Measurements from ENCODE around the gene MAN2A1.
"Not testable (repeated sequence)": the region's sequence is repeated elsewhere in the genome, so short reads cannot be mapped to it uniquely, and the experiment has no call there.

The MAN2A1 gene

DNA sequence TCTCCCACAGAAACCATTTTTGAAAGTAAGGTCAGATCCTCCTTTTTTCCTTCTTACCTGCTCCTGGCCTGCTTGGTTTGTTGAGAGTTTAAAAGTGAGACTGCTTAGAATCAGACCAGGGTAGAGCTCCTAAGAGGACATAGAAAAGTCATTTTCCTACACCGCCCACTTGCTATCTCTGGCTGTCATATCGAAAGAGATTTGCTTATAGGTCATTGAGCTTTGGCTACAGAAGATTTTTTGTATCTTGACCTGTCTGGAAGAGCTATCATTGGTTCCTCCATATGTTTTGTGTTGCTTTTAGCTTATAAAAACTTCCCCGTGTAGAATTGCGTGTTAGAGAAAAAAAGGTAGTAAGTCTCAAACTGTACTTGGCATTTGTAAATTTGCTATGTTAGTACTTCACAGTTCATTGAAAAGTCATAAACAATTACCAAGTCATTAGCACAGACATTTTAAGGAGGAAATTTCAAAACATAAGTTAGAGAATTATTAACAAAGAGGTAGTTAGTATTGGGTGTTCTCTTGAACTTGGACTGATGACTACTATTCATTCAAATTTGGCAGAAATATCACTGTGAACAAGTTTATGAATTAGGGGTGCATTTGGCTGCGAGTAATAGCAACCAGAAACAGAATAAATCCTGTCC, 96.6 kb downstream of the MAN2A1 start:
- intact Hi-C loops (cut with DNase I), result no loop called here
- no peak for DNase-seq

DNA sequence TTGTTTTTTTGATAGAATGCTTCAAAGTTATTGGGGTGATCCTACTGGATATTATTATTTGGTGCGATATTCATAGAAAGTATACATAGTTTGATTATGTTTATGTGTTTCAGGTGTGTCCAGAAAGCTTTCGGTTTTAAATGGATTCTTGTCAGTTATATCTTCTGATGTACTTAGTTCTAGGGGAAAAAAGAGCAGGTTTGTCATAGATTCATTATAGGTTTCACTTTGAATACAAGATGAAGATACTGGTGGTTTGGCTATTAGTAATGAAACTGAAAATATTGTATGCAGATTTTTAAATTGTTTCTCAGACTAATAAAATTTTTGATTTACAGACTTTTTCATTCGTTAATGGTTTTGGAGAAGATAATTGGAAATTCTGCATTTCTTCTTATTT, 98.9 kb downstream of the MAN2A1 start:
- intact Hi-C loops (cut with DNase I), result no loop called here
- DNase-seq, result no peak

DNA sequence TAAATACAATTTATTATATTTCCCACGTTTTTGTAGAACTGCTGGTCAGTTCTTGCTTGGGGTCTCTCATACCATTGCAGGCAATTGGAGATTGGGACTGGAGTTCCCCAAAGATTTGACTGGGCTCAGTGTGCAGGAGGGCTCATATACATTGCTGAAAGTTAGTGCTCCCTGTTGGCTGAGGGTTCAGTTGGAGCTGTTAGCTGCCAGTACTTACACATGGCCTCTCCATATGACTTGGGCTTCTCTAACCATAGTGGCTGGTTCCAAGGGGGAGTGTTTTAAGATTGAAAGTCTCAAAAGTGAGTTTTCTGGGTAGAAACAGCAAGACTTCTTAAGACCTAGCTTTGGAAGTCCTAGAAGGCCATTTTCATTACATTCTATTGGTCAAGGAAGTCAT, 102.9 kb downstream of the MAN2A1 start:
- DNase-seq, result no peak
- intact Hi-C loops (cut with DNase I), result no loop called here

DNA sequence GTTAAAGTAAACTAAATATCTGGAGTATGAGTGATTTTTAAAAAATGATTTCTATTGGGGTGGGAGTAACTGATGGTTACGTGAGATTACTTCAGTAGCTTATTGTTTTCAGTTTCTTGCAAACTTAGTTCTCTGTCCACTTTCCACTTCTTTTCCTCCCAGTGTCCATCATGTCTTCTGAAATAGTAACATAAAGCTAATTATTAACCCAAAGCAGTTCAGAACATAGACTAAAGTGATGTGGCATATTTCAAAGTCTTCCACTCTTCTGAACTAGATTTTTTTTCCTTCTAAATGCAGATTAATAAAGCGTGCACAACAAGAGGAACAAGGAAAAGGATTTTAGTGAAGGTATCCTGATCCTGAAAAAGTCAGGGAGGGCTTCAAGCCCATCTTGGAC, 114.1 kb downstream of the MAN2A1 start:
- intact Hi-C loops (cut with DNase I), result no loop called here
- no peak for DNase-seq

DNA sequence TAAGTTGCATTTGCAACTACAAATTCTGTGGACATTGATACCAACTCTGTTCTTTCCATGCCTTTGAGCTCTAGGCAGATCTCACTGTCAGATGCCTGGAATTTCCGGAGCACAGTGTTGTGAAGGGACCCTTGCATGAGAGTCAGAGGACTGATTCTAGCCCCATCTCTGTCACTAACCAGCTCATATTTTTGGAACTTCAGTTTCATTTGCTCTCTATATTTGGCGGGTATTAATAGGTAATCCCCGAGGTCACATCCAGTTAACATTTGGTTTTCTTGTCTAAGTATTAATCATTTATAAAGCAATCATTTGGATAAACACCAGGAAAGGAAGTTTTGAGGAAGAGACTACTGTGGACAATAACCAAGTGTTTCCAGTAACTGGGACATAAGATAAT, 115.7 kb downstream of the MAN2A1 start:
- intact Hi-C loops (cut with DNase I), result no loop called here
- no peak for DNase-seq

DNA sequence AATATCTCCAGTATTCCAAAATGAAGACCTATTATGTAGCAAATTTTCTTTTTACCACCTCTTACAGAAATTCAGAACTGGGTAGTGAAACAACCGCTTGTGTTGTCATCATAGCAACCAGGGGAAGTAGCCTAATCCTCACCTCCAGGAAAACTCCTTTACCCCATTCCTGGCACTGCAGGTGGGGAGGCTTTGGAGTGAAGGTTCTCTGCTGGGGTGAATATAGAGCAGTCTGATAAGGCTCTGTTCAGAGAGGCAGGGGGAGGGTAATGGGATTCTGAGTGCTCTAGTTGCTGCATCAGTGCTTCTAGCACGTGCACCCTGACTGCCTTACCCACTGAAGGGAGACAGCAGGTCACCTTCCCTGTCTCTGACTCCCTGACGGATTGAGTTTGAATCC, 116.2 kb downstream of the MAN2A1 start:
- intact Hi-C loops (cut with DNase I), result no loop called here
- no peak for DNase-seq

DNA sequence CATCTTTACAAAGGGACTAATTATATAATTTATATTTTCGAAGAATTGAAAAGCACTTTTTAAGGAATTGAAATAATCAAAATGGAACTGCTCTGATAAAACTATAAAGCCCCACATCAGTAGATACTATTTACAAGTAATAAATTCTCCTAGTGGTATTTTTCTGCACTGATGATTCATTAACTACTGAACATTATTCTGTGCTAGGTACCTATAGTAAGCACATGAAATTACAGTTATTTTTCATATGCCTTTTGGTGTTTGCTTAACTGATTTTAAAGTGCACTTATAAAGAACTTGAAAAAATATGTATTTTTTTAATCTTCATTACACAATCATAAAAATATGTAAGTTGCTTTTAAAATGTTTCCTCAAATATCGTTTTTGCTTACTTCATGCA, 123.0 kb downstream of the MAN2A1 start:
- DNase-seq, result no peak
- intact Hi-C loops (cut with DNase I), result no loop called here

DNA sequence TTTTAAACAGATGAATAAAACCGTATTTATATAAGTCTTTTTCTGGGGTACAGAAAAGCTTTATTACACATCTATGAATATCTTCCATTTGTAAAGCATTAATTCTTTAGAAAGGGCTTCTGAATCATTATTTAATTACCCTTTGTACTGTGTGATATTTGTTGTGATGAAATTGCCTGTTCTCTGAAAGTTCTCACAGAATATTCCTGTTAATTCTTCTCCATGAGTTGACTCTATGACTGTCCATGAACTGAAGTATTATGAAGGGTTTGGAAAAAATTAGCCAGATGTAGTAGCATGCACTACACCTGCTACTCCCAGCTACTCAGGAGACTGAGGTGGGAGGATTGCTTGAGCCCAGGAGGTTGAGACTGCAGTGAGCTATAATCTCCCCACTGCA, 127.0 kb downstream of the MAN2A1 start:
- no peak for DNase-seq
- intact Hi-C loops (cut with DNase I), result no loop called here

DNA sequence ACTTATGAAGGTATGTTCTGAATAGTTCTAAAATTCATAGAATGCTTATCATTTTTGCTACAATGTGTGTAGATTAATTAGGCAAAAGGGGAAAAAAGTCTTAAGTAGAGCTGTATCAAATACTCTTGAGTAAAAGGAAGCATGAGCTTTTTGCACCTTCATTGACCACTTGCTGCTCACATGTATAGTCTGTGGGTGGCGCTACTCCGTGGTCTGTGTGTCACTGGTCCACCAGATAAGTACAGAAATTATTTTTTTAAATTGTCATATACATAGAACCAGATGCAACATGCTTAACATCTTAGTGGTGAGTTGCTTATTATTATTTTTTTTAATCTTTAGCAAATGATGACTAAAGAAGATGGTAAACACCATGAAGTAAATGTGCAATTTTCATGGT, 130.2 kb downstream of the MAN2A1 start:
- intact Hi-C loops (cut with DNase I), result no loop called here
- no peak for DNase-seq

DNA sequence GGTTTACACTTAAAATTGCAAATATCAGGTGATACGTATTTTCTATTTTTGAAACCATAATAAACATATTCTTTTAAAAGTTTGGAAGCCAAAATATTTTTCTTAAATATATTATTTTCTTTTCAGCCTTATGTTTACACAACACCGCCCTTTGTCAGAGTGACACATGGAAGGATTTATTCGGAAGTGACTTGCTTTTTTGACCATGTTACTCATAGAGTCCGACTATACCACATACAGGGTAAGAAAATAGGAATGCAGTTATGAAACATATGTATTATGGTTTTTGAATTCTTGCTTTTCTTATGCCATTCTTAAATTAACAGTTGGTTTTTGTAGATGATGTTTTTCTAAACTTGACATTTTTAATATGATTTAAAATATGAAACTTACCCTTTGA, 133.9 kb downstream of the MAN2A1 start:
- DNase-seq, result no peak
- intact Hi-C loops (cut with DNase I), result no loop called here

DNA sequence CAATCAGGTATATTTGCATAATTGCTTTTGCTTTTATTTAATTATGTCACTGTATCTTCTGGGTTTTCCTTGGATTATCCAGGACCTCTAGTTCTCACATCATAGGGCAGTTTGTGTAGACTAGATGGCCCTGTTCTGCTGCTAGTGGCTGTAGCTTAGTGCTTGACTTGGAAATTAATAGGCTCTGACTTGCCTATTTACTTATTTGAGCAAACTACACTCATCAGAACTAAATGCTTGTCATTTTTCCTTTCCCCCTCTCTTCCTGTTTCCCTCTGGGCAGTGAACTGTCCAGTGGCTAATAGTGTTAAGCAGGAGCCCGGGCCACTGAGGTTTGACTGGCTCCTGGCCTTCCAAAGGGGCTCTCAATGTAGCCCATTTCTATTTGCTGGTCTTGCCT, 135.7 kb downstream of the MAN2A1 start:
- DNase-seq, result no peak
- intact Hi-C loops (cut with DNase I), result no loop called here

DNA sequence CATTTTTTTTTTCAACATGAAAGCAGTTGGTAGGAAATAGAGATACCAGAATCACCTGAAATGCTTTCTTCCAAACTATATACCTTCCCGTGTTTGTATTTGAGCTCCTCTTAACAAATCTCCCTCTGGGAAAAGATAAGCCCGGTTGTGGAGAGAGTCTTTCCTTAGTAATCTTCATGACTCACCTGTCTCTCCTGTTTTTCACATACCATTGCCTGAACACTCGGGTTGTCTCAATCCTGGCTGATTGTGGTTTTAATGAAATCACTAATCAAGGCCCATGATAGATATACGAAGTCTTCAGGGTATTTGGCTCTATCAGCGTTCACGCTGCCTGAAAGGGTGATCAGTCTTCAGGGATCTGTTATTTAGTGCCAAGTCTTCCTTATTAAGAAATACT, 136.7 kb downstream of the MAN2A1 start:
- intact Hi-C loops (cut with DNase I), result no loop called here
- no peak for DNase-seq

DNA sequence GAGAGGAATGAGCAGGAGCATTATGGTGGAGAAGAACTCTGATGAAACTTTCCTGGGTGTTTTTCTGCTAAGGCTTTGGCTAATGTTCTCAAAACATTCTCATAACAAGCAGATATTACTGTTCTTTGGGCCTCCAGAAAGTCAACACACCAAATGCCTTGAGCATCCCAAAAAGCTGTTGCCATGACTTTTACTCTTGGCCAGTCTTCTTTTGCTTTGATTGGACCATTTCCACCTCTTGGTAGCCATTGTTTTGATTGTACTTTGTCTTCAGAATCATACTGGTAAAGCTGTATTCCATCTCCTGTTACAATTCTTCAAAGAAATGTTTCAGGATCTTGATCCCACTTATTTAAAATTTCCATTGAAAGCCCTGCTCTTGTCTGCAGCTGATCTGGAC, 139.6 kb downstream of the MAN2A1 start:
- DNase-seq, result no peak
- intact Hi-C loops (cut with DNase I), result no loop called here

DNA sequence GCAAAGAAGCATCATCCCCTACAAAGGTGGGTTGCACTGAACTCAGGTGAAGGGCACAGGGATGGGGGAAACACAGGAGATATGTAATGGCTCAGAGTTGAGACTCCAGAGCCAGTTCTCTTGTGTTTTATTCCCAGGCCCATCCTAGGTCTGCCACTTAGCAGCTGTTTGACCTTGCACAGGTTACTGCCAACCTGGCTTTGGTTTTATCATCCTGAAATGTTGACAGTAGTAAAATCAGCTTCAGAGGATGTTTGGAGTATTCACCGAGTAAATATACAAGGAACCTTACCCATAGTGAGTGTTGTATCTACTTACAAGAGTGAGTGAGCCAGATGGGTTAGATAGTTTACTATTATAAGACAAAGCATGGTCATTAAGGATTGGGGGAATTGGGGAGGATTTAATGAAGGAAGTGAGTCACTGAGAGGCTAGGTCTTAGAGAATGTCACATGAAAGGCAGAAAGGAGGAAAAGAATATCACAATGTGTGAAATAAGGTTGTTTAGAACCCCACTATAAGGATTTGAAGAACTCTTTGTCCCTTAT, 141.3 kb downstream of the MAN2A1 start:
- DNase-seq, result no peak

DNA sequence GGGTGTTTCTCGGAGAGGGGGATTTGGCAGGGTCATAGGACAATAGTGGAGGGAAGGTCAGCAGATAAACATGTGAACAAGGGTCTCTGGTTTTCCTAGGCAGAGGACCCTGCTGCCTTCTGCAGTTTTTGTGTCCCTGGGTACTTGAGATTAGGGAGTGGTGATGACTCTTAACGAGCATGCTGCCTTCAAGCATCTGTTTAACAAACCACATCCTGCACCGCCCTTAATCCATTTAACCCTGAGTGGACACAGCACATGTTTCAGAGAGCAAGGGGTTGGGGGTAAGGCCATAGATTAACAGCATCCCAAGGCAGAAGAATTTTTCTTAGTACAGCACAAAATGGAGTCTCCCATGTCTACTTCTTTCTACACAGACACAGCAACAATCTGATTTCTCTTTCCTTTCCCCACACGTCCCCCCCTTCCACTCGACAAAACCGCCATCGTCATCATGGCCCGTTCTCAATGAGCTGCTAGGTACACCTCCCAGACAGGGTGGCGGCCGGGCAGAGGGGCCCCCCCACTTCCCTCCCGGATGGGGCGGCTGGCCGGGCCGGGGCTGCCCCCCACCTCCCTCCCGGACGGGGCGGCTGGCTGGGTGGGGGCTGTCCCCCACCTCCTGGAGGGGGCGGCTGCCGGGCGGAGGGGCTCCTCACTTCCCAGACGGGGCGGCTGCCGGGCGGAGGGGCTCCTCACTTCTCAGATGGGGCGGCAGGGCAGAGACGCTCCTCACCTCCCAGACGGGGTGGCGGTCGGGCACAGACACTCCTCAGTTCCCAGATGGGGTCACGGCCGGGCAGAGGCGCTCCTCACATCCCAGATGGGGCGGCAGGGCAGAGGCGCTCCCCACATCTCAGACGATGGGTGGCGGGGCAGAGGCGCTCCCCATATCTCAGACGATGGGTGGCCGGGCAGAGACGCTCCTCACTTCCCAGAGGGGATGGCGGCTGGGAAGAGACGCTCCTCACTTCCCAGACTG, 142.8 kb downstream of the MAN2A1 start:
- intact Hi-C loops (cut with DNase I); DNase-seq: not testable (repeated sequence)

More for the DNA sequence above, 141.3 kb downstream of the MAN2A1 start:
- intact Hi-C loops (cut with DNase I), result no loop called here

DNA sequence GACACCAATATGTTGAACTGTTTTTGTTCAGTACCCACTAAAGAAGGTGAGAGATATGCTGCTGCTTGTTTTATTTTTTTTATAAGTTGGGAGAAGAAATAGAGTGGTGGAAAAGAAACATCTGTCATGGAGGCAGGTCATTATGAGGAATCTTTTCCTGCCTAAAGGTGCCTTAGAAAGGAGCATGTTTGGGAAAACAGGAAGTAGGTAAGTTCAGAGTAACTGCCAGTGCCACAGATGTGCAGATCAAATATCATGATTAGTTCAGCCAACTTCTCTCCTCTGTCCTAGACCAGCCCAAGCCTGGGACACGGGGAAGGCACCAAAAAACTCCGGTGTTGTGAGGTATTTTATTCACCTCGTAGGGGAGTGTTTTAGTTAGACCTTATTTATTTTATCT, 144.2 kb downstream of the MAN2A1 start:
- DNase-seq, result no peak
- intact Hi-C loops (cut with DNase I), result no loop called here

DNA sequence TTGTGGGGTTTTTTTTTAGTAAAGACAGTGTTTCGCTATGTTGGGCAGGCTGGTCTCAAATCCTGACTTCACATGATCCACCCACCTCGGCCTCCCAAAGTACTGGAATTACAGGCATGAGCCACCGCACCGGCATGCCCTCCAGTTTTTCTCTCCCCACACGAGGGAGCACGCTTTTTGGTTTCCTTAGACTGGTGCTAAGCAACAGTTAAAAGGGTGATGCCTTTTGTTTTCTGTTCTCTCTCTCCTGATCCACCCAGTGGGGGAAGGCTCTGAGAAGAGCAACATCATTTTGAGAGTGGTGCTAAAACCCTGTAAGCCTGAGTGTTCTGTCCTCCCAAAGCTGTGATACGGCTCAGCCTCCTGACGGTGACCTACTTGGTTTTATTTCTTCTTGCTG, 146.6 kb downstream of the MAN2A1 start:
- DNase-seq, result peak in 7 of 42 donors; percentile 9 to 58 (median 19)
- intact Hi-C loops (cut with DNase I), result no loop called here

DNA sequence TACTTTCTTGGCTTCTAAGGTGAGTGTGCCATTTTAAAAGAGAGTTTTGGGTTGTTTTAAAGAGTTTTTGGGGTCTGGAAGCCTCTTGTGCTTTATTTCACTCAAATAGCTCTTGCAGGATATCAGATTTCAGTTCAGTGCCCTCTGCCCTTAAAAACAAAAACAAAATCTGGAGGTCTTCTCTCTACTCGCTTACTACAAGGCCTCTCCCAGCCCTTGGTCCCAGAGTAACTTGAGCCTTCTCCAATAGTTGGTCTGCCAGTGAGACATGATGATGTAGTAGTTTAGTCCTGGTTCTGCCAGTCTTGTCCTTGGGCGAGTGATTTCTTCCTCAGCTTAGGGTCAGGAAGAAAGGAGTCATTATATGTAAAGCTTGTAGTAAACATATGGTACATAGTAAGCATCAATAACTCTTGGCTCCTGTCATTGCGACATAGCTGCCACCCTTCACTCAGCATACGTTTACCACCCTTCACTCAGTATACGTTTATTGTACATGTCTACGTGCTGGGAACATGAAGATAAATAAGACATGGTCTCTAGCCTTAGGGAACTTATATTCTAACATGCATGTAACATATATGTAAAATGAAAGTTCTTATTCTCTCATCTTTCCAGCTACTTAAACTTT, 147.6 kb downstream of the MAN2A1 start:
- intact Hi-C loops (cut with DNase I), result no loop called here
- DNase-seq, result no peak

DNA sequence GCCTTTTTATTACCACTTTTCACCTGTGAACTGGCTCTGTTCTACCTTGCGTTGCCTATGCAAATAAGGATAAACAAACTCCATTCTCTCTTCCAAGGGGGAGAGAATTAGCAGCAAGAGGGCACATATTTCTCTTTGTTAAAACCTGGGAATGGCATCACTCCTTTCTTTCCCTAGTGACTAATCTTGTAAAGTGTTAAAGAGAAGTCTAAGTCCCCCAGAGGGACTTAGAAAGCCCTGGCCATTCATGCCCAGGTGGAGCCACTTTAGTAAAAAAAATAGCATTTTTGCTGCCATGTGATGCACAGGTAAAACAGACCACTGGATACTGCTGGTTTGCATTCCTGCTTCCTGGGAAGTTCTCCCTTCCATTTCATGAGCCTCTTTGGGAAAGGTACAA, 148.4 kb downstream of the MAN2A1 start:
- intact Hi-C loops (cut with DNase I), result no loop called here

DNA sequence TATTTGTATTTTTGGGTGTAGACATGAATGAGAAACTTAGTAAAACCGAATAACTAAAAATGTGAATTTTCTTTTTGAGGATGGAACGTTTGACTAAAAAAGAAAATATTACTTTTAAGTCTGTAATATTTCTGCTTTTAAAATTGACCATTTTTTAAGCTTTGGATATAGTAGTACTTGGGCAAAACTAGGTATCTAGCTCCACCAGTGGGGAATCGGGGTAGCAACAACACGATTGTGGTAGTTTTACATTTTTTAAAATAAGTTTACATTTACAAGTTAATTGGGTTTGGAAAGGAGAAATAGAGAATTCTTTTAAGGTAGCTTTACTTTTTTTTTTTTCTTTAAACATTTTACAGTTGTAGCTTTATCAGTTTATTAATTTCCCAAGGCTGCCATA, 154.4 kb downstream of the MAN2A1 start:
- intact Hi-C loops (cut with DNase I), result no loop called here
- no peak for DNase-seq

More for the DNA sequence above, 148.4 kb downstream of the MAN2A1 start:
- no peak for DNase-seq

All from head of caudate nucleus (tissue), 42 donors.